HCT116 (cell line): ENCODE data around the gene CDH10. TPM values are rescaled to one million over a fixed set of nuclear protein-coding genes. Genes with fewer than 3 reads are reported as not detected.

ENCODE experiments used
- ATAC-seq: fragments of 200-7000 bp; cut with Tn5 transposase; 2 replicates; pipeline ENCODE4 v1.9.1; 2020; ENCODE audit warnings: mild to moderate bottlenecking, moderate library complexity
- BruUV-seq: library from RNA; stranded (reverse); fragments of 400-500 nt; replicated peaks from 2 replicates; lab custom pipeline; 2021; lab: Mats Ljungman, UMichigan
- CTCF ChIA-PET: fragments of 300-600 bp; sonication (Branson Sonifier 250); formaldehyde crosslinking; loops from one replicate; lab custom pipeline; 2021; ENCODE audit warnings: antibody characterized with exemption; lab: Charles Lee
- POLR2A ChIA-PET: fragments of 300-600, 350-600 bp; sonication (Branson Sonifier 250); formaldehyde crosslinking; loops from one replicate; lab custom pipeline; 2021; ENCODE audit warnings: antibody characterized with exemption; lab: Charles Lee
- RAD21 ChIA-PET, 2 experiments: fragments of 300-600 bp; sonication (Branson Sonifier 250); formaldehyde crosslinking; loops; one replicate each; lab custom pipeline; 2023; ENCODE audit warnings: low total read pairs in 2 of 2; ENCODE audit not compliant: uncharacterized antibody in 2 of 2, unreplicated experiment in 2 of 2, low non-redundant PET in 1 of 2; lab: Charles Lee
- DNase-seq: peaks from one replicate; pipeline ENCODE4 v3.0.0-alpha.2; 2010; ENCODE audit warnings: low read depth, low spot score
- H2AFZ ChIP-seq: fragments of 200-600 bp; shearing (Covaris generic), sonication (generic); 2 replicates; pipeline ENCODE4 v1.6.1; 2017; ENCODE audit warnings: low read depth, mixed run types, mixed read lengths, antibody characterized with exemption, low read length; ENCODE audit not compliant: poor library complexity, severe bottlenecking
- H3K27ac ChIP-seq: 2 replicates; pipeline ENCODE4 v1.5.1; 2012; ENCODE audit warnings: low read depth, low read length
- H3K27me3 ChIP-seq: fragments of 200-600 bp; sonication (generic); 2 replicates; pipeline ENCODE4 v1.6.1; 2016; ENCODE audit warnings: mixed run types, low read length, mixed read lengths; ENCODE audit not compliant: insufficient read depth
- H3K36me3 ChIP-seq, 2 experiments: fragments of 200-500 bp in 1 of 2; fragments of 200-600 bp in 1 of 2; sonication (Bioruptor generic) in 1 of 2; sonication (generic) in 1 of 2; 2 replicates each; pipeline versions ENCODE4 v1.5.1 to v1.6.1; 2014 to 2016; ENCODE audit warnings: low read length in 2 of 2, inconsistent platforms in 1 of 2, mixed read lengths in 1 of 2, mixed run types in 1 of 2; ENCODE audit not compliant: insufficient read depth in 2 of 2, control insufficient read depth in 1 of 2
- H3K4me1 ChIP-seq, 2 experiments: fragments of 200-600 bp in 1 of 2; sonication (generic) in 1 of 2; 2 replicates each; pipeline versions ENCODE4 v1.5.1 to v1.6.1; 2012 to 2017; ENCODE audit warnings: low read length in 2 of 2, inconsistent platforms in 1 of 2, mild to moderate bottlenecking in 1 of 2, mixed read lengths in 1 of 2, mixed run types in 1 of 2, moderate library complexity in 1 of 2; ENCODE audit not compliant: insufficient read depth in 2 of 2, control insufficient read depth in 1 of 2
- H3K4me2 ChIP-seq: fragments of 200-600 bp; sonication (generic); 2 replicates; pipeline ENCODE4 v1.6.1; 2017; ENCODE audit warnings: mixed run types, low read length, mixed read lengths
- H3K4me3 ChIP-seq, 2 experiments: fragments of 200-600 bp in 1 of 2; sonication (generic) in 1 of 2; replicated peaks in 1 of 2; 2 replicates each; pipeline ENCODE4 v1.5.1; 2011 to 2016; ENCODE audit warnings: low read length in 2 of 2, control low read depth in 1 of 2, low read depth in 1 of 2, mild to moderate bottlenecking in 1 of 2, mixed read lengths in 1 of 2, mixed run types in 1 of 2
- H3K79me2 ChIP-seq: fragments of 200-600 bp; sonication (generic); 2 replicates; pipeline ENCODE4 v1.6.1; 2017; ENCODE audit warnings: mild to moderate bottlenecking, mixed run types, low read length, moderate library complexity, mixed read lengths; ENCODE audit not compliant: insufficient read depth
- H3K9ac ChIP-seq: fragments of 200-600 bp; sonication (generic); 2 replicates; pipeline ENCODE4 v1.6.1; 2016; ENCODE audit warnings: low read length, mixed read lengths
- H3K9me2 ChIP-seq: fragments of 200-600 bp; sonication (generic), shearing (Covaris generic); 2 replicates; pipeline ENCODE4 v1.6.1; 2017; ENCODE audit warnings: mixed run types, mild to moderate bottlenecking, moderate library complexity; ENCODE audit not compliant: insufficient read depth
- H3K9me3 ChIP-seq, 2 experiments: fragments of 200-500 bp in 1 of 2; fragments of 200-600 bp in 1 of 2; sonication (Bioruptor generic) in 1 of 2; sonication (generic) in 1 of 2; 2 replicates each; pipeline ENCODE4 v1.6.1; 2014 to 2017; ENCODE audit warnings: low read length in 2 of 2, mixed read lengths in 2 of 2, inconsistent platforms in 1 of 2, low read depth in 1 of 2, mild to moderate bottlenecking in 1 of 2, mixed run types in 1 of 2, moderate library complexity in 1 of 2; ENCODE audit not compliant: control insufficient read depth in 1 of 2, insufficient read depth in 1 of 2
- H4K20me1 ChIP-seq: fragments of 200-600 bp; sonication (generic), shearing (Covaris generic); 2 replicates; pipeline ENCODE4 v1.6.1; 2017; ENCODE audit warnings: mixed run types, mild to moderate bottlenecking, moderate library complexity; ENCODE audit not compliant: insufficient read depth
- CBX3 ChIP-seq: IDR thresholded peaks from 2 replicates; pipeline ENCODE4 v1.6.1; 2012; ENCODE audit warnings: low read depth
- ELF1 ChIP-seq: IDR thresholded peaks from 2 replicates; pipeline ENCODE4 v1.6.1; 2012; ENCODE audit warnings: low read depth, borderline replicate concordance
- FOSL1 ChIP-seq: IDR thresholded peaks from 2 replicates; pipeline ENCODE4 v1.6.1; 2012; ENCODE audit warnings: low read depth
- JUND ChIP-seq: IDR thresholded peaks from 2 replicates; pipeline ENCODE4 v1.6.1; 2012
- POLR2A ChIP-seq: IDR thresholded peaks from 2 replicates; pipeline ENCODE4 v1.7.0; 2011; ENCODE audit warnings: borderline replicate concordance; ENCODE audit not compliant: insufficient read depth, insufficient read length; ENCODE audit errors: extremely low read depth
- POLR2AphosphoS5 ChIP-seq: IDR thresholded peaks from 2 replicates; pipeline ENCODE4 v1.6.1; 2011; ENCODE audit warnings: mild to moderate bottlenecking, low read depth, low read length, moderate library complexity
- RAD21 ChIP-seq: IDR thresholded peaks from 2 replicates; pipeline ENCODE4 v1.6.1; 2012; ENCODE audit warnings: low read depth, mild to moderate bottlenecking
- REST ChIP-seq: IDR thresholded peaks from 2 replicates; pipeline ENCODE4 v1.6.1; 2012; ENCODE audit warnings: low read depth
- SP1 ChIP-seq: IDR thresholded peaks from 2 replicates; pipeline ENCODE4 v1.6.1; 2012; ENCODE audit warnings: low read depth
- intact Hi-C: fragments of 100-400 bp; cut with micrococcal nuclease; formaldehyde crosslinking; loops from 2 replicates; pipeline ENCODE4 v1.10.0; 2022
- total RNA-seq: library from RNA; stranded (reverse); gene quantifications from one replicate; pipeline ENCODE4 v1.2.1, GENCODE V29; 2021; ENCODE audit not compliant: unreplicated experiment

CDH10 gene
- total RNA-seq, 1 experiment from 2014 or later, result not detected

GRCh38 chr5:24525414-24525813 is 119.4 kb downstream of the CDH10 start:
- intact Hi-C loops, result no loop called here
- H3K9me2 ChIP-seq, result no peaks in the 10 kb centered on the region
- H3K4me1 ChIP-seq, result no peaks in the 10 kb centered on the region
- TF ChIP-seq ELF1 (no peak), CBX3 (no peak), JUND (no peak), RAD21 (no peak), REST (no peak), SP1 (no peak), FOSL1 (no peak), POLR2AphosphoS5 (no peak), POLR2A (no peak)
- no peaks in the 10 kb centered on the region for H3K27me3 ChIP-seq
- ChIA-PET CTCF (no interaction called here), RAD21 (no interaction called here), POLR2A (no interaction called here)
- no peaks in the 10 kb centered on the region for H3K79me2 ChIP-seq
- H4K20me1 ChIP-seq, result no peaks in the 10 kb centered on the region
- no TSS peak for BruUV-seq
- ATAC-seq (no peak), DNase-seq (no peak)
- H3K27ac ChIP-seq, result no peak overlapping the region
- no peak overlapping the region for H3K4me2 ChIP-seq
- no peak overlapping the region for H3K9ac ChIP-seq
- no peak overlapping the region for H2AFZ ChIP-seq
- peaks cover 3 to 18% of the 10 kb centered on the region in 2 experiments; a peak in 2 of 4 replicates for H3K9me3 ChIP-seq
- H3K36me3 ChIP-seq, result no peaks in the 10 kb centered on the region; a peak in 1 of 4 replicates
- no peak overlapping the region for H3K4me3 ChIP-seq
